ENCODE data around the gene CRAT.

DNA sequence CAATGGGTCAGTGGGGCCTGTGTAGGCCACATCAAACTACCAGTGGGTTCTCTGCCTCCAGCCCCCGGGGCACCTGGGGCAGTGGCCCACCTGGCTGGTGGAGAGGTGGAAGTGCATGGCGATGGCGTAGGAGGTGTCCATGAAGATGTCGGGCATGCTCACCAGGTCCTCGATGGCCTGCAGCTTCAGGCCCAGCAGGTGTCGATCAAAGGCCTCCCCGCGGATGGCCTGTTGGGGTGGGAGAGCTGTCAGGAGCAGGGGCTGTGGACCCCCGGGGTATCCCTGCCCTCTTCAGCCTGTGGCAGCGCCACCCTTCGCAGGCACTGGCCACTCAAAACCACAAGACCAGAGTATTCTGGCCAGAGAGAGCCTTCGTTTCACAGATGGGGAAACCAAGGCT is 14.7 kb downstream of the CRAT start:
- TF ChIP-seq GABPA (IDR thresholded peaks at IDR 0.05; ENCODE audit: low read depth) (no peak), POLR2AphosphoS5 (IDR thresholded peaks at IDR 0.05; ENCODE audit: low read depth) (no peak)
- TF ChIP-seq, protein P1, sequence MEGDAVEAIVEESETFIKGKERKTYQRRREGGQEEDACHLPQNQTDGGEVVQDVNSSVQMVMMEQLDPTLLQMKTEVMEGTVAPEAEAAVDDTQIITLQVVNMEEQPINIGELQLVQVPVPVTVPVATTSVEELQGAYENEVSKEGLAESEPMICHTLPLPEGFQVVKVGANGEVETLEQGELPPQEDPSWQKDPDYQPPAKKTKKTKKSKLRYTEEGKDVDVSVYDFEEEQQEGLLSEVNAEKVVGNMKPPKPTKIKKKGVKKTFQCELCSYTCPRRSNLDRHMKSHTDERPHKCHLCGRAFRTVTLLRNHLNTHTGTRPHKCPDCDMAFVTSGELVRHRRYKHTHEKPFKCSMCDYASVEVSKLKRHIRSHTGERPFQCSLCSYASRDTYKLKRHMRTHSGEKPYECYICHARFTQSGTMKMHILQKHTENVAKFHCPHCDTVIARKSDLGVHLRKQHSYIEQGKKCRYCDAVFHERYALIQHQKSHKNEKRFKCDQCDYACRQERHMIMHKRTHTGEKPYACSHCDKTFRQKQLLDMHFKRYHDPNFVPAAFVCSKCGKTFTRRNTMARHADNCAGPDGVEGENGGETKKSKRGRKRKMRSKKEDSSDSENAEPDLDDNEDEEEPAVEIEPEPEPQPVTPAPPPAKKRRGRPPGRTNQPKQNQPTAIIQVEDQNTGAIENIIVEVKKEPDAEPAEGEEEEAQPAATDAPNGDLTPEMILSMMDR (IDR thresholded peaks at IDR 0.05; ENCODE audit: insufficient read depth, low read length), result no peak
- TF ChIP-seq, protein P2, sequence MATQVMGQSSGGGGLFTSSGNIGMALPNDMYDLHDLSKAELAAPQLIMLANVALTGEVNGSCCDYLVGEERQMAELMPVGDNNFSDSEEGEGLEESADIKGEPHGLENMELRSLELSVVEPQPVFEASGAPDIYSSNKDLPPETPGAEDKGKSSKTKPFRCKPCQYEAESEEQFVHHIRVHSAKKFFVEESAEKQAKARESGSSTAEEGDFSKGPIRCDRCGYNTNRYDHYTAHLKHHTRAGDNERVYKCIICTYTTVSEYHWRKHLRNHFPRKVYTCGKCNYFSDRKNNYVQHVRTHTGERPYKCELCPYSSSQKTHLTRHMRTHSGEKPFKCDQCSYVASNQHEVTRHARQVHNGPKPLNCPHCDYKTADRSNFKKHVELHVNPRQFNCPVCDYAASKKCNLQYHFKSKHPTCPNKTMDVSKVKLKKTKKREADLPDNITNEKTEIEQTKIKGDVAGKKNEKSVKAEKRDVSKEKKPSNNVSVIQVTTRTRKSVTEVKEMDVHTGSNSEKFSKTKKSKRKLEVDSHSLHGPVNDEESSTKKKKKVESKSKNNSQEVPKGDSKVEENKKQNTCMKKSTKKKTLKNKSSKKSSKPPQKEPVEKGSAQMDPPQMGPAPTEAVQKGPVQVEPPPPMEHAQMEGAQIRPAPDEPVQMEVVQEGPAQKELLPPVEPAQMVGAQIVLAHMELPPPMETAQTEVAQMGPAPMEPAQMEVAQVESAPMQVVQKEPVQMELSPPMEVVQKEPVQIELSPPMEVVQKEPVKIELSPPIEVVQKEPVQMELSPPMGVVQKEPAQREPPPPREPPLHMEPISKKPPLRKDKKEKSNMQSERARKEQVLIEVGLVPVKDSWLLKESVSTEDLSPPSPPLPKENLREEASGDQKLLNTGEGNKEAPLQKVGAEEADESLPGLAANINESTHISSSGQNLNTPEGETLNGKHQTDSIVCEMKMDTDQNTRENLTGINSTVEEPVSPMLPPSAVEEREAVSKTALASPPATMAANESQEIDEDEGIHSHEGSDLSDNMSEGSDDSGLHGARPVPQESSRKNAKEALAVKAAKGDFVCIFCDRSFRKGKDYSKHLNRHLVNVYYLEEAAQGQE (IDR thresholded peaks at IDR 0.05; ENCODE audit: insufficient replicate concordance, low read depth), result no peak
